ENCODE measurements around the gene RSPH1.

RSPH1 gene

DNA sequence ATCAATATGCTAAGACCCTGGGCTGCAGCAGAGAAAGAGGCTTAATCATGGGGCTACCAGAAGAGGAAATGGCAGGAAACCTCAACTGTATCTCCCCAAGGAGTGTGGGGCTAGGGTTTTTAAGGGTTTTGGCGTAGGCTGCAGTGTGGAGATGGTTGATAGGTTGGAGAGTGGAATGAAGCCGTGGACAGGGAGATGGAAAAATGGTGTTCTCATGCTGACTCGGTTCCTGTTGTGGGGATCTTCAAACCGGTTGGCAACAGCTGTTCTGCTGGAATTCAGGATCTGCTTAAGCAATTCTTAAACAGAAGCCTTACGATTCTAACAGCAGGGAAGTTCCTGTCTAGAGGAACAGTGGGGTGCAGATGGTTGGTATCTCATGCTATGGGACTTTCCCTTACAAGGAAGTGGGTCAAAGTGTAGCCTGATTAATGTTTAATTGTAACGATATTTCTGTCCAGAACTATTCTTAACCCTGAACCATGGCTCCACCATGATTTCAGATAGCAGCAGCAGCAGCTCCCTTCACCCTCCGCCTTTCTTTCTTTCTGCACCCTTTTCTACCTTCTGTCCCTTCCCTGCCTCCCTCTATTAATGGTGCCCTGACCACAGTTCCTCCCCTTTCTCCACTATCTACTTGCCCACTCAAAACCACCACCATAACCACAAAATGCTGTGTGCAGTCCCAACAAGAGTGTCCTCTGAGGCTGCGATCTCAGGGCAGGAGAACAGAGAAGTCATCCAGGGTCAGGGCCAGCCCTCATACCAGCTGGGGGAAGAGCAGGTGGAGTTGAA lies 30.8 kb downstream of the RSPH1 start:
- no peak for DNase-seq (ENCODE audit: low read depth)

GRCh38 chr21:42463861-42464515 lies 32.0 kb downstream of the RSPH1 start:
- DNase-seq (ENCODE audit: low read depth): peak; percentile 57

- DNase-seq (ENCODE audit: low read depth): no peak
These were observed 33.8 kb downstream of the RSPH1 start for GRCh38 chr21:42461881-42462877.

DNA sequence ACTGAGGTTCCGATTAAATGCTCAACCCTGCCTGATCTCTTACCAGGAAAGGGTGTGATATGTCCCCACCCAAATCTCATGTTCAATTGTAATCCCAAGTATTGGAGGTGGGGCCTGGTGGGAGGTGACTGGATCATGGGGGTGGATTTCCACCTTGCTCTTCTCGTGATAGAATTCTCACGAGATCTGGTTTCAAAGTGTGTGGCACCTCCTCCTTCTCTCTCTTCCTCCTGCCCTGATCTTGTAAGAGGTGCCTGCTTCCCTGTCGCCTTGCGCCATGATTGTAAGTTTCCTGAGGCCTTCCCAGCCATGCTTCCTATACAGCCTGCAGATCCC lies 34.9 kb downstream of the RSPH1 start:
- DNase-seq (ENCODE audit: low read depth): no peak

- DNase-seq (ENCODE audit: low read depth): no peak
These were observed 35.4 kb downstream of the RSPH1 start for GRCh38 chr21:42460391-42461184.

DNA sequence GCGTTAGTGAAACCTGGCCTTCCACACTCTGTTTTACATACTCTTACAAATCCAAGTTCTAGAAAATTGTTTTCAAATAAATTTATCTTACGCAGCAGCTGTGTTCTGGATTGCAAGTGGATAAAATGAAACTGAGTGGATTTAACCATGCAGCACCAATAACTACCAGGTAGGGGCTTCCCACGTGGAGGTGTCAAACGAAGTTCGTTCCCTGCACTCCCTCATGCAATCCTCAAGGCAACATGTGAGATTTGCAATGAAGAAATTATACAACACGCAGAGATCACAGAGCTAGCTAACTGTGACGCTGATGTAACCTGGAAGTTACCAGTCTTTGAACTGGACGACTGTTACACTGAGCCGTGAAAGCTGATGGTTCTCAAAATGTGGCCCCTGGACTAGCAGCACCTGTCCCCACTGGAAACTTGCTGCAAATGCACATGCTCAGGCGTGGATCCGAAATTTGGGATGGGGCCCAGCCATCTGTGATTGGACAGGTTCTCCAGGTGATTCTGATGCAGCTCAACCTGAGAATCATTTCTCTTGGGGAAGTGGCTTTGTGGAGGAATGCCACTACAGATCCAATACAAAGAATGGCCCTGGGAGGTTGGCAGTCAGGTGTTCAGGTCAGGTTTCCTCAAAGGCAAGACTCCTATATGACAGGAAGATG lies 36.3 kb downstream of the RSPH1 start:
- no peak for DNase-seq (ENCODE audit: low read depth)

DNA sequence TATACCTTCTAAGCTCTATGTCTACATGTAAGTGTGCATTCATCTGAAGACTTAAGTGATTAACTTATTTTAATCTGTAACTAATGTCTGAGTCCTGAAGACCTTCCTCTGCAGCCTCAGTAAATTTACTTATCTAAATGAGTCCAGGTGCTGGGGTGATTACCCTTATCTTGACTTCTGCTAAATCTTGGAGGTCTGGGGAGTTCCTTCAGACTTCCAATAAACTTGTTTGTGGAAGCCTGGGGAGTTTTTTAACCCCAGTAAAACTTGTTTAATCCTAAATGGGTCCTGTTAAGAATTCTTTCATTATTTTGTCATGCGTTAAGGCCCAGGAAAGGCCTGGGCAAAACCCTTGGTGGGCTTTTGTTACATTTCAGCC lies 37.0 kb downstream of the RSPH1 start:
- no peak for DNase-seq (ENCODE audit: low read depth)

DNA sequence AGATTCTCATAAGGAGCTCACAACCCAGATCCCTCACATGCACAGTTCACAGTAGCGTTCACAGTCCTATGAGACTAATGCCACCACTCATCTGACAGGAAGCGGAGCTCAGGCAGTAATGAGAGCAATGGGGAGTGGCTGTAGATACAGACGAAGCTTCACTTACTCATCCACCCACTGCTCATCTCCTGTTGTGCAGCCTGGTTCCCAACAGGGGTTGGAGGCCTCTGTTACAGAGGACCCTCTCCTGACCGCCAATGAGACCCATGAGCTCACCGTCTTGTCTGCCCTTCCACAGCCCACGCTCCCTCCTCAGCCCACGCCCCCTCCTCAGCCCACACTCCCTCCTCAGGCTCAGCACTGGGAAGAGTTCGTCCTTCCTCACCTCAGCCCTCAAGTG lies 39.6 kb downstream of the RSPH1 start:
- DNase-seq (ENCODE audit: low read depth): peak; percentile 52

DNA sequence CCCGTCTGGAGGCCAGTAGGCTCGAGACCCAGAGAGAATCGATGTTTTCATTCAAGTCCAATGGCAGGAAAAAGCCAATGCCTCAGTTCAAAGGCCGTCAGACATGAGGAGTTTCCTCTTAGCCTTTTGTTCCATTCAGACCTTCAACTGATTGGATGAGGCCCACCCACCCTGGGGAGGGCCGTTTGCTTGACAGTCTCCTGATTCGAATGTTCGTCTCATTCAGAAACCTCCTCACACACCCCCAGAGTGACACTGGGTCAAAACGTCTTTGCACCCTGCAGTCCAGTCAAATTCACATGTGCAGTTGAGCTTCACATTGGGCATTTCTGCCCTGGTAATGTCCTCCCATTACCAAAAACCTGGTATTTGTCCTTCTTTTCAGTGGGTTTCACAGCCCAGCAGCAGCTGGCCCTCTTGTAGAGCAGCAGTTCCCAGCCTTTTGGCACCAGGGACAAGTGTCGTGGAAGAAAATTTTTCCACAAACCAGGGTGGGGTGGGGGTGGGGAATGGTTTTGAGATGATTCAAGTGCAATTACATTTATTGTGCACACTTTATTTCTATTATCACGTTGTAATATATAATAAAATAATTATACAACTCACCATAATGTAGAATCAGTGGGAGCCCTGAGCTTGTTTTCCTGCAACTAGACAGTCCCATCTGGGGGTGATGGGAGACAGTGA lies 40.1 kb downstream of the RSPH1 start:
- no peak for DNase-seq (ENCODE audit: low read depth)

GRCh38 chr21:42455196-42455595 lies 40.8 kb downstream of the RSPH1 start:
- no peak for DNase-seq (ENCODE audit: low read depth)

GRCh38 chr21:42454786-42455185 lies 41.2 kb downstream of the RSPH1 start:
- DNase-seq (ENCODE audit: low read depth): no peak

DNA sequence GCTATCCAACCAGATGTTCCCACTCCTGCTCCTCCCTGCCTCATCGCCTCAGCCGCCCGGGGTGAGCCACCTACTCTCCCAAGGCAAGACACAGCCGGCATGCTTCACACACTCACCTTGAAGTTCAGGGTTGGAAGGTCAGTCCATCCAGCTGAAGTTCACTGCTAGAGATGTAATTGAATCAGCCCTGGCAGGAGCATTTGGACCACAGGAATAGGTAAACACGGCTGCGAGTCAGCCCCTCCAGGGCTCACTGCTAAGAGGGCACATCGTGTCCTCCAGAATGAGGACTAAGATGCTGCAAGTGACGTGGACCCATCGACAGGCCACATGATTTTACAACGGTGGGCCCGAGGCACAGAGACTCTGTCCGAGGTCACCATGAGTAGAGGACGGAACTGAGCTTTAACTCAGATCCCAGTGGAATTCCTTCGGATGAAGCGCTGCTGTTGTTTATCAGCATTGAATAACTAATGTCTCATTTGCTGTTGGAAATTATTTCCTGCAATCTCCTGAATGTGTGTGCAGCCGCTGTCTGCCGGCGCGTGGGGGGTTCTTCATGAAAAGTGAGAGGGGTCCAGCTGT lies 41.9 kb downstream of the RSPH1 start:
- no peak for DNase-seq (ENCODE audit: low read depth)

- DNase-seq (ENCODE audit: low read depth): no peak
These were observed 42.6 kb downstream of the RSPH1 start for GRCh38 chr21:42453224-42453985.

DNA sequence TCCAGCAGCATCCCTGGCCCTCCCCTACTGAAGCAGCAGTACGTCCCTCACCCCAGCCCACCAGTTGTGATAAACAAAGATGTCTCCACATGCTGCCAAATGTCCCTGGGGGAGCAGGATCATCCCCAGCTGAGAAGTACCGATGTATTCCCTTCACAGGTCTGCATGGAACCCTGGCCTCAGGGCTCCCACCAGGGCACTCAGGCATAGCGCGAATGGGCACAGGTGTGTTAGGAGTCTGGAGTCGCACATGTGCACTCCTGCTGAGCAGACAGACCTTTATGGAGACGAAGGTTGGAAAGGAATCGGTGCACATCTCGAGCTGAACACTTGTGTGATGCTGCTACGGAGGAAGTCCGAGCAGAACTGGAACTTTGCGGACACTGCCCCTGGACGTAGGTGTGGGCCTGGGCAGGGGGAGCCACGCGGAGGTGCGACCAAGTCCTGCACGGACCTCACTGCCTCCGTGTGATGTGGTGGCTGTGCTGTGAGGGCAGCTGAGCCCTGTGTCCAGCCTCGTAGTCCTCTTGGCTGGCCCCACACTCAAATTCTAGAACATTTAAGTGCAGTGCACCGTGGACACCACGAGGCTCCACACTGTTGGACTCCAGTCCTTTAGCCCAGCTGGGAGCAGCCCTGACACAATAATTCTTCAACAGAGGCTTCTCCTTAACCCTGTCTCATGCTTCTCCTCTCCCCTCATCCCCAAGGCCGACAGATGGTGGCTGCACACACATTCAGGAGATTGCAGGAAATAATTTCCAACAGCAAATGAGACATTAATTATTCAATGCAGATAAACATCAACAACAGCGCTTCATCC lies 43.4 kb downstream of the RSPH1 start:
- no peak for DNase-seq (ENCODE audit: low read depth)

GRCh38 chr21:42451941-42452340 lies 44.1 kb downstream of the RSPH1 start:
- DNase-seq (ENCODE audit: low read depth): no peak

DNA sequence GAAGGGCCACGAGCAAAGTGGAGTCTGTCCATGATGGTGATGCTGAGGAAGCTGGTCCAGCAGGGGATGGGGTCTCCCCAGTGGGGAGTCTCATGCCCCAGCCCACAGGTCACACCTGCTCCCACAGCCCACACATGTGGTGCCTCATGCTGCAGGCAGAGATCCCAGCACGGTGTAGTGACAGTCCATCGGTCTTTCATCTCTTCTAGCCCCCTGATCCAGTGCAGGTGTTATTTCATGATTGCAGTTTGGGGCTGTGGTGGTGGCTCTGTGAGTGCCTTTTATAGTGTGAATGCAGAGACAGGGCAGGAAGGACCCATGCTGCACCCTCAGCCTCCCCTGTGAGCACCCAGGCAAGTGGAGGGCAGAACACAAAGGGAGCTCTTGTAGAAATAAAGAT lies 47.3 kb downstream of the RSPH1 start:
- no peak for DNase-seq (ENCODE audit: low read depth)

GRCh38 chr21:42447732-42448131 lies 48.3 kb downstream of the RSPH1 start:
- no peak for DNase-seq (ENCODE audit: low read depth)

DNA sequence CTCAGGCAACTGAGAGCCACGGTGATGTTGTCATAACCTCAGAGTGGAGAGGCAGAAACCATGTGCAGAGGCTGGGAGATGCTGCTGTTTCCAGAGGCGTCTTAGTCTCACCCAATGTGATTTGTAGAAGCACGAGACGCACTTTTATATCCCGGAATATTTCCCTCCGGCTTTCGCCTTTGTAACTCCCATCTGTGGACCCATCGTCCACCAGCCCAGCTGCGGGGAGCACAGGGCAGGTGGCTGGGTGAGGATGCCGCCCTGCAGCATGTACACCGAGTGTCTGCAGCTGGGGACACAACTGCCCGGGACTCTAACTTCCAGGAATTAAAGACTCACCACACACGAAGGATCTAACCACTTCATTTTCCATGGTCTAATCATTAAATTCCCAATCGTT lies 48.8 kb downstream of the RSPH1 start:
- DNase-seq (ENCODE audit: low read depth): no peak

- no peak for DNase-seq (ENCODE audit: low read depth)
These were observed 49.5 kb downstream of the RSPH1 start for GRCh38 chr21:42446531-42446930.

Data from stimulated activated CD4-positive, alpha-beta T cell treated with anti-CD3 and anti-CD28 coated beads, Interleukin-2, amount 100 ng/mL, for 4 hours (primary cell).